ENCODE data around the gene NOS1AP.

Gene NOS1AP

GRCh38 chr1:162182090-162182489 is 112.6 kb downstream of the NOS1AP start:
- H3K4me1 ChIP-seq (ENCODE audit: control insufficient read depth, insufficient read depth, low read length), result no peaks in the 10 kb centered on the region
- no peaks in the 10 kb centered on the region for H3K36me3 ChIP-seq (ENCODE audit: control insufficient read depth, insufficient read depth, low read length)
- H3K27ac ChIP-seq (ENCODE audit: low read depth, low read length), result no peak overlapping the region
- no peaks in the 10 kb centered on the region for H3K27me3 ChIP-seq (ENCODE audit: control insufficient read depth, insufficient read depth, low read length)
- H3K9ac ChIP-seq (ENCODE audit: low read length), result no peak overlapping the region
- H3K4me3 ChIP-seq (ENCODE audit: low read length), result no peak overlapping the region

GRCh38 chr1:162185314-162186025 is 116.0 kb downstream of the NOS1AP start:
- Histone ChIP-seq H3K4me1 (ENCODE audit: control insufficient read depth, insufficient read depth, low read length) (no peaks in the 10 kb centered on the region), H3K4me3 (ENCODE audit: low read length) (no peak overlapping the region), H3K27ac (ENCODE audit: low read depth, low read length) (no peak overlapping the region), H3K27me3 (ENCODE audit: control insufficient read depth, insufficient read depth, low read length) (no peaks in the 10 kb centered on the region), H3K9ac (ENCODE audit: low read length) (no peak overlapping the region), H3K36me3 (ENCODE audit: control insufficient read depth, insufficient read depth, low read length) (no peaks in the 10 kb centered on the region)

- Histone ChIP-seq H3K4me3 (ENCODE audit: low read length) (no peak overlapping the region), H3K27me3 (ENCODE audit: control insufficient read depth, insufficient read depth, low read length) (no peaks in the 10 kb centered on the region), H3K36me3 (ENCODE audit: control insufficient read depth, insufficient read depth, low read length) (no peaks in the 10 kb centered on the region), H3K9ac (ENCODE audit: low read length) (no peak overlapping the region), H3K4me1 (ENCODE audit: control insufficient read depth, insufficient read depth, low read length) (no peaks in the 10 kb centered on the region), H3K27ac (ENCODE audit: low read depth, low read length) (no peak overlapping the region)
Measured at GRCh38 chr1:162186026-162186374, 116.5 kb downstream of the NOS1AP start.

GRCh38 chr1:162186406-162186805 is 116.9 kb downstream of the NOS1AP start:
- no peaks in the 10 kb centered on the region for H3K36me3 ChIP-seq (ENCODE audit: control insufficient read depth, insufficient read depth, low read length)
- H3K4me3 ChIP-seq (ENCODE audit: low read length), result no peak overlapping the region
- no peaks in the 10 kb centered on the region for H3K4me1 ChIP-seq (ENCODE audit: control insufficient read depth, insufficient read depth, low read length)
- no peak overlapping the region for H3K9ac ChIP-seq (ENCODE audit: low read length)
- no peak overlapping the region for H3K27ac ChIP-seq (ENCODE audit: low read depth, low read length)
- H3K27me3 ChIP-seq (ENCODE audit: control insufficient read depth, insufficient read depth, low read length), result no peaks in the 10 kb centered on the region

- Histone ChIP-seq H3K4me1 (ENCODE audit: control insufficient read depth, insufficient read depth, low read length) (peaks cover 1% of the 10 kb centered on the region), H3K27me3 (ENCODE audit: control insufficient read depth, insufficient read depth, low read length) (no peaks in the 10 kb centered on the region), H3K27ac (ENCODE audit: low read depth, low read length) (no peak overlapping the region), H3K9ac (ENCODE audit: low read length) (no peak overlapping the region), H3K4me3 (ENCODE audit: low read length) (no peak overlapping the region), H3K36me3 (ENCODE audit: control insufficient read depth, insufficient read depth, low read length) (no peaks in the 10 kb centered on the region)
Measured at GRCh38 chr1:162187687-162188276, 118.3 kb downstream of the NOS1AP start.

GRCh38 chr1:162189345-162189744 is 119.9 kb downstream of the NOS1AP start:
- peaks cover 12% of the 10 kb centered on the region for H3K4me1 ChIP-seq (ENCODE audit: control insufficient read depth, insufficient read depth, low read length)
- H3K36me3 ChIP-seq (ENCODE audit: control insufficient read depth, insufficient read depth, low read length), result no peaks in the 10 kb centered on the region
- H3K9ac ChIP-seq (ENCODE audit: low read length), result no peak overlapping the region
- H3K27me3 ChIP-seq (ENCODE audit: control insufficient read depth, insufficient read depth, low read length), result no peaks in the 10 kb centered on the region
- H3K27ac ChIP-seq (ENCODE audit: low read depth, low read length), result no peak overlapping the region
- no peak overlapping the region for H3K4me3 ChIP-seq (ENCODE audit: low read length)

GRCh38 chr1:162191396-162192305 is 122.2 kb downstream of the NOS1AP start:
- Histone ChIP-seq H3K4me1 (ENCODE audit: control insufficient read depth, insufficient read depth, low read length) (peaks cover 14% of the 10 kb centered on the region), H3K9ac (ENCODE audit: low read length) (no peak overlapping the region), H3K27ac (ENCODE audit: low read depth, low read length) (no peak overlapping the region), H3K4me3 (ENCODE audit: low read length) (no peak overlapping the region), H3K27me3 (ENCODE audit: control insufficient read depth, insufficient read depth, low read length) (no peaks in the 10 kb centered on the region), H3K36me3 (ENCODE audit: control insufficient read depth, insufficient read depth, low read length) (no peaks in the 10 kb centered on the region)

GRCh38 chr1:162192306-162192678 is 122.8 kb downstream of the NOS1AP start:
- Histone ChIP-seq H3K4me3 (ENCODE audit: low read length) (no peak overlapping the region), H3K27ac (ENCODE audit: low read depth, low read length) (no peak overlapping the region), H3K27me3 (ENCODE audit: control insufficient read depth, insufficient read depth, low read length) (no peaks in the 10 kb centered on the region), H3K9ac (ENCODE audit: low read length) (no peak overlapping the region), H3K4me1 (ENCODE audit: control insufficient read depth, insufficient read depth, low read length) (peaks cover 18% of the 10 kb centered on the region), H3K36me3 (ENCODE audit: control insufficient read depth, insufficient read depth, low read length) (no peaks in the 10 kb centered on the region)

- no peaks in the 10 kb centered on the region for H3K36me3 ChIP-seq (ENCODE audit: control insufficient read depth, insufficient read depth, low read length)
- H3K4me3 ChIP-seq (ENCODE audit: low read length), result no peak overlapping the region
- no peak overlapping the region for H3K27ac ChIP-seq (ENCODE audit: low read depth, low read length)
- no peaks in the 10 kb centered on the region for H3K27me3 ChIP-seq (ENCODE audit: control insufficient read depth, insufficient read depth, low read length)
- no peak overlapping the region for H3K9ac ChIP-seq (ENCODE audit: low read length)
- peaks cover 23% of the 10 kb centered on the region for H3K4me1 ChIP-seq (ENCODE audit: control insufficient read depth, insufficient read depth, low read length)
Measured at GRCh38 chr1:162192763-162193162, 123.3 kb downstream of the NOS1AP start.

GRCh38 chr1:162193221-162193620 is 123.7 kb downstream of the NOS1AP start:
- no peaks in the 10 kb centered on the region for H3K27me3 ChIP-seq (ENCODE audit: control insufficient read depth, insufficient read depth, low read length)
- no peak overlapping the region for H3K9ac ChIP-seq (ENCODE audit: low read length)
- no peak overlapping the region for H3K27ac ChIP-seq (ENCODE audit: low read depth, low read length)

GRCh38 chr1:162193815-162194214 is 124.3 kb downstream of the NOS1AP start:
- no peaks in the 10 kb centered on the region for H3K36me3 ChIP-seq (ENCODE audit: control insufficient read depth, insufficient read depth, low read length)
- H3K4me3 ChIP-seq (ENCODE audit: low read length), result no peak overlapping the region
- H3K27me3 ChIP-seq (ENCODE audit: control insufficient read depth, insufficient read depth, low read length), result no peaks in the 10 kb centered on the region
- no peak overlapping the region for H3K27ac ChIP-seq (ENCODE audit: low read depth, low read length)
- H3K9ac ChIP-seq (ENCODE audit: low read length), result no peak overlapping the region
- peaks cover 26% of the 10 kb centered on the region for H3K4me1 ChIP-seq (ENCODE audit: control insufficient read depth, insufficient read depth, low read length)

More at GRCh38 chr1:162193221-162193620, 123.7 kb downstream of the NOS1AP start:
- Histone ChIP-seq H3K4me1 (ENCODE audit: control insufficient read depth, insufficient read depth, low read length) (peaks cover 26% of the 10 kb centered on the region), H3K36me3 (ENCODE audit: control insufficient read depth, insufficient read depth, low read length) (no peaks in the 10 kb centered on the region), H3K4me3 (ENCODE audit: low read length) (no peak overlapping the region)

GRCh38 chr1:162195567-162195966 is 126.1 kb downstream of the NOS1AP start:
- Histone ChIP-seq H3K27me3 (ENCODE audit: control insufficient read depth, insufficient read depth, low read length) (no peaks in the 10 kb centered on the region), H3K4me1 (ENCODE audit: control insufficient read depth, insufficient read depth, low read length) (peaks cover 30% of the 10 kb centered on the region), H3K27ac (ENCODE audit: low read depth, low read length) (no peak overlapping the region), H3K4me3 (ENCODE audit: low read length) (no peak overlapping the region), H3K9ac (ENCODE audit: low read length) (no peak overlapping the region), H3K36me3 (ENCODE audit: control insufficient read depth, insufficient read depth, low read length) (no peaks in the 10 kb centered on the region)

All from rectal smooth muscle tissue (tissue), 1 donor.